HG02943 (cell line): ENCODE data around the gene CHRDL2.
"Not testable (repeated sequence)": the region's sequence is repeated elsewhere in the genome, so short reads cannot be mapped to it uniquely, and the experiment has no call there.

Source experiments
- ATAC-seq: cut with Tn5 transposase; IDR thresholded peaks from one replicate; pipeline ENCODE4 v1.9.1; 2021; ENCODE audit warnings: mild to moderate bottlenecking, low read depth, moderate library complexity; ENCODE audit not compliant: unreplicated experiment

CHRDL2 gene

GRCh38 chr11:74731301-74732094, at the start of gene CHRDL2:
CHRDL2 (minus strand) TSS chr11:74731426; CDS start chr11:74730888, 538 bp downstream.
- ATAC-seq: no peak

- ATAC-seq: no peak
Observed at GRCh38 chr11:74780248-74781005, 49.2 kb upstream of the CHRDL2 start.

GRCh38 chr11:74778581-74778980, 47.4 kb upstream of the CHRDL2 start:
- ATAC-seq: no peak

GRCh38 chr11:74777877-74778276, 46.7 kb upstream of the CHRDL2 start:
- no peak for ATAC-seq

GRCh38 chr11:74777038-74777437, 45.8 kb upstream of the CHRDL2 start:
- ATAC-seq: no peak

GRCh38 chr11:74776546-74776945, 45.3 kb upstream of the CHRDL2 start:
- ATAC-seq: no peak

GRCh38 chr11:74775762-74776161, 44.5 kb upstream of the CHRDL2 start:
- no peak for ATAC-seq

- no peak for ATAC-seq
Observed at GRCh38 chr11:74773476-74773875, 42.2 kb upstream of the CHRDL2 start.

- ATAC-seq: no peak
Observed at GRCh38 chr11:74771139-74771538, 39.9 kb upstream of the CHRDL2 start.

GRCh38 chr11:74770456-74770855, 39.2 kb upstream of the CHRDL2 start:
- ATAC-seq: no peak

- ATAC-seq: no peak
Observed at GRCh38 chr11:74769055-74769707, 38.0 kb upstream of the CHRDL2 start.

- not testable (repeated sequence) for ATAC-seq
Observed at GRCh38 chr11:74768172-74768651, 37.0 kb upstream of the CHRDL2 start.

- ATAC-seq: no peak
Observed at GRCh38 chr11:74766905-74767304, 35.7 kb upstream of the CHRDL2 start.

- no peak for ATAC-seq
Observed at GRCh38 chr11:74756571-74756970, 25.3 kb upstream of the CHRDL2 start.

- no peak for ATAC-seq
Observed at GRCh38 chr11:74755395-74755995, 24.3 kb upstream of the CHRDL2 start.

GRCh38 chr11:74754507-74755252, 23.5 kb upstream of the CHRDL2 start:
- ATAC-seq: no peak

- ATAC-seq: no peak
Observed at GRCh38 chr11:74751303-74751702, 20.1 kb upstream of the CHRDL2 start.

GRCh38 chr11:74750598-74750997, 19.4 kb upstream of the CHRDL2 start:
- ATAC-seq: not testable (repeated sequence)

GRCh38 chr11:74749965-74750296, 18.7 kb upstream of the CHRDL2 start:
- ATAC-seq: no peak
